GM23338 (cell line): ENCODE results near the gene MAP4. TPM values are rescaled to one million over a fixed set of nuclear protein-coding genes. Genes with fewer than 3 reads are reported as not detected.

Experiments used
- ATAC-seq: fragments of 200-7000 bp; cut with Tn5 transposase; 3 replicates; pipeline ENCODE4 v1.9.1; 2020
- DNase-seq: peaks from one replicate; pipeline ENCODE4 v3.0.0-alpha.2; 2015; ENCODE audit warnings: low spot score
- H2AFZ ChIP-seq: fragments of 200-600 bp; sonication (generic); 2 replicates; pipeline ENCODE4 v1.8.0; 2016; ENCODE audit warnings: antibody characterized with exemption, mild to moderate bottlenecking, moderate library complexity
- H3F3A ChIP-seq: fragments of 200-600 bp; sonication (generic); replicated peaks from 2 replicates; pipeline ENCODE4 v1.8.0; 2017; ENCODE audit warnings: antibody characterized with exemption, mixed run types, low read depth
- H3K27ac ChIP-seq: fragments of 200-600 bp; sonication (generic); 2 replicates; pipeline ENCODE4 v1.6.1; 2016; ENCODE audit warnings: low read depth
- H3K27me3 ChIP-seq: fragments of 200-600 bp; sonication (generic); 2 replicates; pipeline ENCODE4 v1.8.0; 2016; ENCODE audit warnings: mild to moderate bottlenecking, mixed run types, moderate library complexity; ENCODE audit not compliant: insufficient read depth
- H3K36me3 ChIP-seq: fragments of 200-600 bp; sonication (generic); 2 replicates; pipeline ENCODE4 v1.8.0; 2016; ENCODE audit warnings: mild to moderate bottlenecking; ENCODE audit not compliant: insufficient read depth
- H3K4me1 ChIP-seq: fragments of 200-600 bp; sonication (generic); 2 replicates; pipeline ENCODE4 v1.8.0; 2016; ENCODE audit warnings: mild to moderate bottlenecking, moderate library complexity; ENCODE audit not compliant: insufficient read depth
- H3K4me2 ChIP-seq: fragments of 200-600 bp; sonication (generic); 2 replicates; pipeline ENCODE4 v1.7.1; 2017; ENCODE audit warnings: mixed run types
- H3K4me3 ChIP-seq: fragments of 200-600 bp; sonication (generic); 2 replicates; pipeline ENCODE4 v1.6.1; 2016; ENCODE audit warnings: mixed run types
- H3K79me2 ChIP-seq: fragments of 200-600 bp; sonication (generic); replicated peaks from 2 replicates; pipeline ENCODE4 v1.8.0; 2017; ENCODE audit warnings: mild to moderate bottlenecking; ENCODE audit not compliant: insufficient read depth
- H3K9me2 ChIP-seq: fragments of 200-600 bp; sonication (generic); 2 replicates; pipeline ENCODE4 v1.8.0; 2017; ENCODE audit not compliant: insufficient read depth
- H4K20me1 ChIP-seq: fragments of 200-600 bp; sonication (generic); replicated peaks from 2 replicates; pipeline ENCODE4 v1.8.0; 2017; ENCODE audit warnings: mild to moderate bottlenecking; ENCODE audit not compliant: insufficient read depth
- H3K27ac Mint-ChIP-seq: 2 replicates; pipeline ENCODE4 v1.8.0; 2020; ENCODE audit warnings: inconsistent platforms, mild to moderate bottlenecking, moderate library complexity, mixed read lengths
- H3K27me3 Mint-ChIP-seq: 3 replicates; pipeline ENCODE4 v1.8.0; 2022; ENCODE audit warnings: low read depth, mild to moderate bottlenecking, moderate library complexity, mixed read lengths, inconsistent platforms; ENCODE audit not compliant: insufficient read depth, poor library complexity
- H3K36me3 Mint-ChIP-seq: 3 replicates; pipeline ENCODE4 v1.8.0; 2021; ENCODE audit warnings: low read depth, mild to moderate bottlenecking, inconsistent platforms, moderate library complexity, mixed read lengths
- H3K4me1 Mint-ChIP-seq: 3 replicates; pipeline ENCODE4 v1.8.0; 2020; ENCODE audit warnings: mild to moderate bottlenecking, inconsistent platforms, mixed read lengths
- H3K4me3 Mint-ChIP-seq: 3 replicates; pipeline ENCODE4 v1.8.0; 2021; ENCODE audit warnings: moderate library complexity, mild to moderate bottlenecking, inconsistent platforms, mixed read lengths
- H3K9me3 Mint-ChIP-seq: 3 replicates; pipeline ENCODE4 v1.8.0; 2020; ENCODE audit warnings: moderate library complexity, mild to moderate bottlenecking, inconsistent platforms, mixed read lengths
- EZH2 ChIP-seq: fragments of 200-600 bp; sonication (generic); IDR thresholded peaks from one replicate; pipeline ENCODE4 v1.8.0; 2017; ENCODE audit warnings: antibody characterized with exemption, mild to moderate bottlenecking, low read depth; ENCODE audit not compliant: unreplicated experiment
- EZH2phosphoT487 ChIP-seq: fragments of 200-600 bp; sonication (generic); IDR thresholded peaks from one replicate; pipeline ENCODE4 v1.8.1; 2018; ENCODE audit warnings: antibody characterized with exemption; ENCODE audit not compliant: unreplicated experiment
- NANOG ChIP-seq: IDR thresholded peaks from 2 replicates; pipeline ENCODE4 v1.6.1; 2016; ENCODE audit warnings: antibody characterized with exemption, borderline replicate concordance
- STAT1 ChIP-seq: IDR thresholded peaks from one replicate; pipeline ENCODE4 v1.6.1; 2016; ENCODE audit warnings: antibody characterized with exemption; ENCODE audit not compliant: unreplicated experiment
- ZNF331 ChIP-seq: fragments of 250-450 bp; sonication (Bioruptor Pico); IDR thresholded peaks from 2 replicates; pipeline ENCODE4 v1.5.0; 2020; ENCODE audit warnings: low read depth, mild to moderate bottlenecking, moderate library complexity
- polyA plus RNA-seq: library from polyadenylated mRNA; unstranded; fragments of >200 nt; fragmentation: Nextera tagmentation; extraction: Ambion mirVana; gene quantifications from 2 replicates; pipeline ENCODE4 v1.2.1, GENCODE V29; 2016
- total RNA-seq: library from RNA; depleted of rRNA; stranded (reverse); fragments of >200 nt; shearing (Covaris generic); gene quantifications from 2 replicates; pipeline ENCODE4 v1.2.3, GENCODE V29; 2014
- TF ChIP-seq, protein P1 (sequence below): IDR thresholded peaks from 2 replicates; pipeline ENCODE4 v1.6.1; 2016; ENCODE audit warnings: antibody characterized with exemption
- TF ChIP-seq, protein P2 (sequence below): IDR thresholded peaks from one replicate; pipeline ENCODE4 v1.6.1; 2018; ENCODE audit warnings: antibody characterized with exemption; ENCODE audit not compliant: unreplicated experiment

The MAP4 gene
- total and polyA plus RNA-seq, 2 experiments from 2014 or later, result 103 to 113 TPM

DNA sequence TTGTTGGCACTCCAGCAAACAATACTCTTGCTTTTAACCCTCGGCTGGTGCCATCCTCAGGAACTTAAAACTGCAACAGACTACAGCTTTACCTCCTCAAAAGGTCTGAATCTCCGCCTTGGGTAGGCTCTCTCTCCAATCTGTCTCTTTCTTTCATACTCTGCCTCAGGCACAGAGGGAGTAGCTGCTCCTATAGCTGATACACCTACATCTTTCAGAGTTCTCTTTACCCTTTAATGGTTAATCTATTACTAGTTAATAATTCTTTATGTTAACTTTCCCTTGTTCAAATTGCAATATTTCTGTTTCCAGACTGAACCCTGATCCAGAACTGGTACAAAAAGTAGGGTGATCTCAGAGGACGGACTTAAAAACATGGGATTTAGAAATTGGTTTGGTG is 66.2 kb downstream of the MAP4 start:
- Mint-ChIP-seq H3K36me3 (peaks cover 15% of the 10 kb centered on the region; the same call in 2 of the 3 replicates), H3K4me1 (no peaks in the 10 kb centered on the region), H3K27me3 (no peaks in the 10 kb centered on the region), H3K27ac (no peak overlapping the region), H3K9me3 (peaks cover 3% of the 10 kb centered on the region; the same call in 2 of the 3 replicates), H3K4me3 (no peak overlapping the region)
- no peaks in the 10 kb centered on the region for H3K27me3 ChIP-seq
- H3K27ac ChIP-seq, result 0 out of 2 replicates have a peak overlapping the region, but pooled peaks have one; percentile 3
- no peaks in the 10 kb centered on the region for H3K4me1 ChIP-seq
- H4K20me1 ChIP-seq, result 0 out of 2 replicates have a peak, but pooled peaks cover 3% of the 10 kb centered on the region
- TF ChIP-seq EZH2 (no peak), STAT1 (no peak)
- H2AFZ ChIP-seq, result no peak overlapping the region
- peaks cover 9% of the 10 kb centered on the region; the same call in 1 of the 2 replicates for H3K79me2 ChIP-seq
- H3K36me3 ChIP-seq, result no peaks in the 10 kb centered on the region
- H3F3A ChIP-seq, result no peaks in the 10 kb centered on the region
- H3K4me2 ChIP-seq, result no peak overlapping the region
- DNase-seq (no peak), ATAC-seq (no peak)
- H3K4me3 ChIP-seq, result no peak overlapping the region
- H3K9me2 ChIP-seq, result no peaks in the 10 kb centered on the region

DNA sequence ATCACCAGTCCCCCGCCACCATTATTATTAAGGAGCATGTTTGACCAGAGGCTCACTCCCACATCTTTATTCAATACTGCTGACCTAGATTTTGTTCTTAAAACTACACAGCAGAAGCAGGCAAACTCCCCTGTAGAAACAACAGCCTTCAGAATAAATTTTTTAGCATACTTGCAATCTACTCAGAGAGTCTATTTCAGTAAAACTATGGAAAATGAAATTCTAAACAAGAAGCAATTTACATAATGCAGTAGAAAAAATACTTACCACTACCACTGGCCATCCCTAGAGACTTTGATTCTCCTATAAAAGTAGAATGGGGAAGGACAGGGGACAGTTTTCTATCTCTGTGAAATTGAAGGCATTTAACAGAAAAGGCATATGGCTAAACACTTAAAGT is 76.0 kb downstream of the MAP4 start:
- H3K27ac ChIP-seq, result no peak overlapping the region
- Mint-ChIP-seq H3K27me3 (peaks cover 3% of the 10 kb centered on the region), H3K36me3 (no peaks in the 10 kb centered on the region), H3K9me3 (no peaks in the 10 kb centered on the region), H3K27ac (no peak overlapping the region), H3K4me3 (no peak overlapping the region), H3K4me1 (no peaks in the 10 kb centered on the region)
- no peaks in the 10 kb centered on the region for H3K9me2 ChIP-seq
- TF ChIP-seq ZNF331 (CRISPR knock-in tag) (no peak), NANOG (no peak), STAT1 (no peak), EZH2 (no peak), EZH2phosphoT487 (no peak)
- TF ChIP-seq, protein P1, sequence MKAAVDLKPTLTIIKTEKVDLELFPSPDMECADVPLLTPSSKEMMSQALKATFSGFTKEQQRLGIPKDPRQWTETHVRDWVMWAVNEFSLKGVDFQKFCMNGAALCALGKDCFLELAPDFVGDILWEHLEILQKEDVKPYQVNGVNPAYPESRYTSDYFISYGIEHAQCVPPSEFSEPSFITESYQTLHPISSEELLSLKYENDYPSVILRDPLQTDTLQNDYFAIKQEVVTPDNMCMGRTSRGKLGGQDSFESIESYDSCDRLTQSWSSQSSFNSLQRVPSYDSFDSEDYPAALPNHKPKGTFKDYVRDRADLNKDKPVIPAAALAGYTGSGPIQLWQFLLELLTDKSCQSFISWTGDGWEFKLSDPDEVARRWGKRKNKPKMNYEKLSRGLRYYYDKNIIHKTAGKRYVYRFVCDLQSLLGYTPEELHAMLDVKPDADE, result no peak
- TF ChIP-seq, protein P2, sequence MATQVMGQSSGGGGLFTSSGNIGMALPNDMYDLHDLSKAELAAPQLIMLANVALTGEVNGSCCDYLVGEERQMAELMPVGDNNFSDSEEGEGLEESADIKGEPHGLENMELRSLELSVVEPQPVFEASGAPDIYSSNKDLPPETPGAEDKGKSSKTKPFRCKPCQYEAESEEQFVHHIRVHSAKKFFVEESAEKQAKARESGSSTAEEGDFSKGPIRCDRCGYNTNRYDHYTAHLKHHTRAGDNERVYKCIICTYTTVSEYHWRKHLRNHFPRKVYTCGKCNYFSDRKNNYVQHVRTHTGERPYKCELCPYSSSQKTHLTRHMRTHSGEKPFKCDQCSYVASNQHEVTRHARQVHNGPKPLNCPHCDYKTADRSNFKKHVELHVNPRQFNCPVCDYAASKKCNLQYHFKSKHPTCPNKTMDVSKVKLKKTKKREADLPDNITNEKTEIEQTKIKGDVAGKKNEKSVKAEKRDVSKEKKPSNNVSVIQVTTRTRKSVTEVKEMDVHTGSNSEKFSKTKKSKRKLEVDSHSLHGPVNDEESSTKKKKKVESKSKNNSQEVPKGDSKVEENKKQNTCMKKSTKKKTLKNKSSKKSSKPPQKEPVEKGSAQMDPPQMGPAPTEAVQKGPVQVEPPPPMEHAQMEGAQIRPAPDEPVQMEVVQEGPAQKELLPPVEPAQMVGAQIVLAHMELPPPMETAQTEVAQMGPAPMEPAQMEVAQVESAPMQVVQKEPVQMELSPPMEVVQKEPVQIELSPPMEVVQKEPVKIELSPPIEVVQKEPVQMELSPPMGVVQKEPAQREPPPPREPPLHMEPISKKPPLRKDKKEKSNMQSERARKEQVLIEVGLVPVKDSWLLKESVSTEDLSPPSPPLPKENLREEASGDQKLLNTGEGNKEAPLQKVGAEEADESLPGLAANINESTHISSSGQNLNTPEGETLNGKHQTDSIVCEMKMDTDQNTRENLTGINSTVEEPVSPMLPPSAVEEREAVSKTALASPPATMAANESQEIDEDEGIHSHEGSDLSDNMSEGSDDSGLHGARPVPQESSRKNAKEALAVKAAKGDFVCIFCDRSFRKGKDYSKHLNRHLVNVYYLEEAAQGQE, result no peak
- no peak overlapping the region for H2AFZ ChIP-seq
- H3K4me1 ChIP-seq, result no peaks in the 10 kb centered on the region
- peaks cover 19% of the 10 kb centered on the region for H4K20me1 ChIP-seq
- no peak overlapping the region for H3K4me3 ChIP-seq
- H3K27me3 ChIP-seq, result no peaks in the 10 kb centered on the region
- DNase-seq (no peak), ATAC-seq (no peak)
- H3K36me3 ChIP-seq, result no peaks in the 10 kb centered on the region
- no peak overlapping the region for H3K4me2 ChIP-seq
- H3F3A ChIP-seq, result no peaks in the 10 kb centered on the region; the same call in 1 of the 2 replicates
- peaks cover 11% of the 10 kb centered on the region for H3K79me2 ChIP-seq
